ENCODE results near the gene MYPN. TPM values are rescaled to one million over a fixed set of nuclear protein-coding genes. Genes with fewer than 3 reads are reported as not detected.
"Not testable (repeated sequence)": the region's sequence is repeated elsewhere in the genome, so short reads cannot be mapped to it uniquely, and the experiment has no call there.

MYPN gene
- total and polyA plus RNA-seq, 2 donors (not counting 1 experiment from before 2014, with no cell fraction given), result not detected

DNA sequence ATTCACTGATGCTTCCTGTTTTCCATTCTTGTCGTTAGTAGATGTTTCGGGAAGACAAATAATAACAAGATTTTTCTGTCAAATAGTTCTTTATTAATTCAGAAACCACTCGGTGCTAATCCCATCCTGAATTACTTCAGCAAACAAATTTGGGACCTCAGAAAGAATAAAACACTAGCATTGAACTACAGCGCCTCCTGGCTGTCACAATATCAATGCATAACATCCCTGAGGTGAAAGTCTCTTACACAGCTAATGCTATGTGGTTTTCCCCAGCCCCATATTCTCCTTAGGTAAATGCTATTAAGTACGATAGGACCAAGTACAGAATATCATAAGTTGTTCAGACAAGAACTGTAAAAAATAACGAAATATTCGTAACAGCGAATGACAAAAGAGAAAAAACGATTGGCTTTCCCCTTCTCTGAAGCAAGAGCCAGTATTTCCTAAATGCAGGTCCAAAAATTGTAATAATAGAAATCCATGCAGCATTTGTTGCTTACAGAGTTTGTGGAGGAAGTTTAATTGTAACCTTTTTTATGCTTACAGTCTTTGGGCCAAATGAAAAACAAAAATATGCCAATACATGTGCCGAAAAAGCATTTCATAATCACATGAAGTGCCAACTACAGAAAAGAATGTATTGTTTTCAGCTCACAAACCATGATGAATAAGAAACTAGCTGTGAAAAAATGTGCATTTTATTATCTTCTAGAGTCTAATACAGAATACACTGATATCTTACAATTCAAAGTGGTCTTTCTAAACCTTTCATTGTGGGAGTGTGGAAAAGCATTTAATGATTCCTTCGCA, 47.3 kb downstream of the MYPN start:
- Mint-ChIP-seq H3K27me3 (peaks cover 5% of the 10 kb centered on the region), H3K9me3 (ENCODE audit: insufficient read depth) (no peaks in the 10 kb centered on the region), H3K27ac (no peak overlapping the region), H3K4me1 (no peaks in the 10 kb centered on the region), H3K4me3 (no peak overlapping the region)
- Histone ChIP-seq H3K27ac (ENCODE audit: low read length in 2 of 2) (no peak overlapping the region), H3K9ac (ENCODE audit: low read length) (no peak overlapping the region), H2AFZ (ENCODE audit: insufficient read depth, low read depth, low read length, poor library complexity, severe bottlenecking) (no peak overlapping the region), H3K4me1 (ENCODE audit: control insufficient read depth in 2 of 2, insufficient read depth in 2 of 2, low read length in 2 of 2) (no peaks in the 10 kb centered on the region), H3K79me2 (ENCODE audit: control insufficient read depth, insufficient read depth, low read length) (no peaks in the 10 kb centered on the region), H3K4me2 (replicated peaks; ENCODE audit: low read depth, low read length, poor library complexity, severe bottlenecking) (no peak overlapping the region), H3K36me3 (replicated peaks in 1 of 2; ENCODE audit: control extremely low read depth in 1 of 2, control insufficient read depth in 1 of 2, extremely low read depth in 1 of 2, insufficient read depth in 2 of 2, low read length in 1 of 2) (no peaks in the 10 kb centered on the region), H3K4me3 (ENCODE audit: control extremely low read depth in 1 of 5, extremely low read depth in 1 of 5, insufficient read depth in 1 of 5, low read depth in 2 of 5, low read length in 4 of 5) (no peak overlapping the region), H3K27me3 (replicated peaks in 1 of 4; ENCODE audit: control extremely low read depth in 1 of 4, control insufficient read depth in 3 of 4, insufficient read depth in 4 of 4, low read length in 3 of 4) (no peaks in the 10 kb centered on the region), H3K9me3 (ENCODE audit: control extremely low read depth in 1 of 3, control insufficient read depth in 2 of 3, insufficient read depth in 1 of 3, low read length in 2 of 3) (no peaks in the 10 kb centered on the region), H4K20me1 (ENCODE audit: control insufficient read depth, insufficient read depth, low read length, poor library complexity, severe bottlenecking) (no peaks in the 10 kb centered on the region)
- TF ChIP-seq EZH2 (IDR thresholded peaks at IDR 0.05; ENCODE audit: borderline replicate concordance, insufficient read depth, low read depth, low read length, poor library complexity, severe bottlenecking), result no peak
- TF ChIP-seq, protein P1, sequence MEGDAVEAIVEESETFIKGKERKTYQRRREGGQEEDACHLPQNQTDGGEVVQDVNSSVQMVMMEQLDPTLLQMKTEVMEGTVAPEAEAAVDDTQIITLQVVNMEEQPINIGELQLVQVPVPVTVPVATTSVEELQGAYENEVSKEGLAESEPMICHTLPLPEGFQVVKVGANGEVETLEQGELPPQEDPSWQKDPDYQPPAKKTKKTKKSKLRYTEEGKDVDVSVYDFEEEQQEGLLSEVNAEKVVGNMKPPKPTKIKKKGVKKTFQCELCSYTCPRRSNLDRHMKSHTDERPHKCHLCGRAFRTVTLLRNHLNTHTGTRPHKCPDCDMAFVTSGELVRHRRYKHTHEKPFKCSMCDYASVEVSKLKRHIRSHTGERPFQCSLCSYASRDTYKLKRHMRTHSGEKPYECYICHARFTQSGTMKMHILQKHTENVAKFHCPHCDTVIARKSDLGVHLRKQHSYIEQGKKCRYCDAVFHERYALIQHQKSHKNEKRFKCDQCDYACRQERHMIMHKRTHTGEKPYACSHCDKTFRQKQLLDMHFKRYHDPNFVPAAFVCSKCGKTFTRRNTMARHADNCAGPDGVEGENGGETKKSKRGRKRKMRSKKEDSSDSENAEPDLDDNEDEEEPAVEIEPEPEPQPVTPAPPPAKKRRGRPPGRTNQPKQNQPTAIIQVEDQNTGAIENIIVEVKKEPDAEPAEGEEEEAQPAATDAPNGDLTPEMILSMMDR (IDR thresholded peaks at IDR 0.05), result peak; percentile 90
- 0% methylated on average over 1 of the region's 11 CpGs for WGBS (ENCODE audit: insufficient coverage)
- DNase-seq (peak; percentile 74), ATAC-seq (ENCODE audit: low read depth) (no peak)
- ChIA-PET CTCF (interaction anchor here (0.5 to 9.7 kb wide), 36 partner anchors 9 to 1947 kb away, joined by 3 to 192 read pairs (median 4); partner anchors contain the start of gene CTNNA3), POLR2A (interaction anchor here (0.6 kb wide), 1 partner anchor 306 kb away, joined by 3 read pairs; no protein-coding TSS in a partner anchor)
- intact Hi-C loops (cut with micrococcal nuclease), result loop anchor here (1.0 to 10.0 kb wide), 3 partner anchors 142 to 368 kb away; no protein-coding TSS in a partner anchor

DNA sequence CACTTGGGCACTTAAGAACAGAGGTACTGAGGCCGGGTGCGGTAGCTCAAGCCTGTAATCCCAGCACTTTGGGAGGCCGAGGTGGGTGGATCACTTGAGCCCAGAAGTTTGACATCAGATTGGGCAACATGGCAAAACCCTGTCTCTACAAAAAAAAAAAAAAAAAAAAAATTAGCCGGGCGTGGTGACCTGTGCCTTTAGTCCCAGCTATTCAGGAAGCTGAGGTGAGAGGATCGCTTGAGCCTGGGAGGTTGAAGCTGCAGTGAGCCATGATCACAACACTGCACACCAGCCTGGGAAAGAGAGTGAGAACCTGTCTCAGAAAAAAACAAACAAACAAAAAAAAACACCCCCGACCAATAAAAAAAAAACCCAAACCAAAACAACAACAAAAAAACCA, 48.2 kb downstream of the MYPN start:
- H3K4me2 ChIP-seq (replicated peaks; ENCODE audit: low read depth, low read length, poor library complexity, severe bottlenecking); H3K9me3 Mint-ChIP-seq (ENCODE audit: insufficient read depth); H3K27me3 Mint-ChIP-seq; H3K27ac ChIP-seq (ENCODE audit: low read length in 2 of 2); H3K27ac Mint-ChIP-seq; H3K4me1 Mint-ChIP-seq; ATAC-seq (ENCODE audit: low read depth); H3K27me3 ChIP-seq (replicated peaks in 1 of 4; ENCODE audit: control extremely low read depth in 1 of 4, control insufficient read depth in 3 of 4, insufficient read depth in 4 of 4, low read length in 3 of 4); H3K36me3 ChIP-seq (replicated peaks in 1 of 2; ENCODE audit: control extremely low read depth in 1 of 2, control insufficient read depth in 1 of 2, extremely low read depth in 1 of 2, insufficient read depth in 2 of 2, low read length in 1 of 2); H3K4me3 Mint-ChIP-seq; H4K20me1 ChIP-seq (ENCODE audit: control insufficient read depth, insufficient read depth, low read length, poor library complexity, severe bottlenecking); DNase-seq; H3K9ac ChIP-seq (ENCODE audit: low read length); H2AFZ ChIP-seq (ENCODE audit: insufficient read depth, low read depth, low read length, poor library complexity, severe bottlenecking); H3K9me3 ChIP-seq (ENCODE audit: control extremely low read depth in 1 of 3, control insufficient read depth in 2 of 3, insufficient read depth in 1 of 3, low read length in 2 of 3); POLR2A ChIA-PET; H3K4me1 ChIP-seq (ENCODE audit: control insufficient read depth in 2 of 2, insufficient read depth in 2 of 2, low read length in 2 of 2); H3K4me3 ChIP-seq (ENCODE audit: control extremely low read depth in 1 of 5, extremely low read depth in 1 of 5, insufficient read depth in 1 of 5, low read depth in 2 of 5, low read length in 4 of 5); H3K79me2 ChIP-seq (ENCODE audit: control insufficient read depth, insufficient read depth, low read length): not testable (repeated sequence)
- WGBS (ENCODE audit: insufficient coverage), result no CpG with 5 or more reads among the region's 7 CpGs
- intact Hi-C loops (cut with micrococcal nuclease), result loop anchor here (5.0 to 10.0 kb wide), 2 partner anchors 143 to 145 kb away; no protein-coding TSS in a partner anchor
- CTCF ChIA-PET, result interaction anchor here (0.5 to 9.7 kb wide), 25 partner anchors 9 to 765 kb away, joined by 3 to 192 read pairs (median 5); partner anchors contain the start of gene MYPN

Data from B cell (primary cell).